Thyroid gland (tissue), 4 donors: Measurements from ENCODE around the gene AP1B1. TPM values are rescaled to one million over a fixed set of nuclear protein-coding genes. Genes with fewer than 3 reads are reported as not detected.
A peak's percentile ranks its signal among the peaks of the same experiment; 100 is the strongest.
"Not testable (repeated sequence)": the region's sequence is repeated elsewhere in the genome, so short reads cannot be mapped to it uniquely, and the experiment has no call there.

ENCODE experiments used
- DNase-seq, 2 donors: peaks; one replicate each; pipeline ENCODE4 v3.0.0-alpha.2; 2019
- H3K27ac ChIP-seq, 3 donors: fragments of 200-600 bp; sonication (generic); 1 replicate in 2 of 3; 2 replicates in 1 of 3; pipeline ENCODE4 v1.5.1; 2016 to 2019; ENCODE audit warnings: mild to moderate bottlenecking in 1 of 3, moderate library complexity in 1 of 3
- H3K27me3 ChIP-seq: fragments of 200-600 bp; sonication (generic); one replicate; pipeline ENCODE4 v1.5.1; 2019
- H3K36me3 ChIP-seq, 2 donors: fragments of 200-600 bp; sonication (generic); one replicate each; pipeline ENCODE4 v1.5.1; 2016 to 2019
- H3K4me1 ChIP-seq, 2 donors: fragments of 200-600 bp; sonication (generic); one replicate each; pipeline ENCODE4 v1.5.1; 2017 to 2019
- H3K4me3 ChIP-seq, 3 donors: fragments of 200-600 bp; sonication (generic); replicated peaks in 1 of 3; 1 replicate in 2 of 3; 2 replicates in 1 of 3; pipeline ENCODE4 v1.5.1; 2016; ENCODE audit warnings: mild to moderate bottlenecking in 1 of 3
- H3K9me3 ChIP-seq: fragments of 200-600 bp; sonication (generic); one replicate; pipeline ENCODE4 v1.5.1; 2017
- POLR2A ChIP-seq, 2 donors: fragments of 450-650 bp; IDR thresholded peaks; one replicate each; pipeline ENCODE4 v1.6.1; 2017; ENCODE audit warnings: antibody characterized with exemption in 2 of 2, mild to moderate bottlenecking in 2 of 2, moderate library complexity in 1 of 2
- WGBS, 2 donors: methylation state at CpG; one replicate each; pipeline ENCODE4 v1.1.5; 2017; 5-methylcytosine and 5-hydroxymethylcytosine counted together
- intact Hi-C: fragments of 100-400 bp; cut with DNase I; formaldehyde crosslinking; loops from one replicate; pipeline ENCODE4 v1.15.1; 2023
- total RNA-seq, 4 donors: library from RNA; depleted of rRNA; stranded (reverse); fragments of >200 nt; gene quantifications; one replicate each; pipeline ENCODE4 v1.2.3, GENCODE V29; 2016
- TF ChIP-seq, protein P1 (sequence below), 6 experiments: fragments of 200-600 bp in 3 of 6; fragments of 450-650 bp in 3 of 6; sonication (generic) in 3 of 6; IDR thresholded peaks; one replicate each; pipeline ENCODE4 v1.5.1; 2016 to 2019; ENCODE audit warnings: antibody characterized with exemption in 6 of 6, mild to moderate bottlenecking in 2 of 6, inconsistent platforms in 1 of 6, moderate library complexity in 1 of 6

Gene AP1B1
- total RNA-seq, 4 donors from 2014 or later: 45.0 to 103 (median 91.4) TPM

DNA sequence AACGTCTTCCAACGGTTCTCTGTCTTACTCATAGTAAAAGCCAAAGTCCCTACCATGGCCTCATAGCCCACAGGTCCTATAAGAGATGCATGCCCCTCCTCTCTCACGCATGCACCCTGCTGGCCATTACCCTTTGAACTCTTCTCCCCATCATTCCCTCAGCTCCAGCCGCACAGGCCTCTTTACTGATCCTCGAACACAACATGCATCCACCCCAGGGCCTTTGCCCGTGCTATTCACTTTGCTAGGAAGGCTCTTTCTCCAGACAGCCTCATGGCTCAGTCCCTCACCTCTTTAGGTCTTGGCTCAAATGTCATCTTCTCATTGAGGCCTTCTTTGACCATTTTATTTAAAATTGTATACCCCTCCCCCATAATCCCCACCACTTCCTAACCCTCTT lies 7.5 kb downstream of the AP1B1 start:
- Histone ChIP-seq H3K9me3 (no peaks in the 10 kb centered on the region), H3K27ac (no peak overlapping the region), H3K36me3 (no peaks in the 10 kb centered on the region), H3K27me3 (no peaks in the 10 kb centered on the region), H3K4me3 (no peak overlapping the region), H3K4me1 (peaks cover 7 to 15% of the 10 kb centered on the region in 2 donors)
- intact Hi-C loops: loop anchor here (10.0 kb wide), 1 partner anchor 66 kb away; the partner anchor contains the start of gene RASL10A
- TF ChIP-seq POLR2A (IDR thresholded peaks at IDR 0.05): no peak
- TF ChIP-seq, protein P1, sequence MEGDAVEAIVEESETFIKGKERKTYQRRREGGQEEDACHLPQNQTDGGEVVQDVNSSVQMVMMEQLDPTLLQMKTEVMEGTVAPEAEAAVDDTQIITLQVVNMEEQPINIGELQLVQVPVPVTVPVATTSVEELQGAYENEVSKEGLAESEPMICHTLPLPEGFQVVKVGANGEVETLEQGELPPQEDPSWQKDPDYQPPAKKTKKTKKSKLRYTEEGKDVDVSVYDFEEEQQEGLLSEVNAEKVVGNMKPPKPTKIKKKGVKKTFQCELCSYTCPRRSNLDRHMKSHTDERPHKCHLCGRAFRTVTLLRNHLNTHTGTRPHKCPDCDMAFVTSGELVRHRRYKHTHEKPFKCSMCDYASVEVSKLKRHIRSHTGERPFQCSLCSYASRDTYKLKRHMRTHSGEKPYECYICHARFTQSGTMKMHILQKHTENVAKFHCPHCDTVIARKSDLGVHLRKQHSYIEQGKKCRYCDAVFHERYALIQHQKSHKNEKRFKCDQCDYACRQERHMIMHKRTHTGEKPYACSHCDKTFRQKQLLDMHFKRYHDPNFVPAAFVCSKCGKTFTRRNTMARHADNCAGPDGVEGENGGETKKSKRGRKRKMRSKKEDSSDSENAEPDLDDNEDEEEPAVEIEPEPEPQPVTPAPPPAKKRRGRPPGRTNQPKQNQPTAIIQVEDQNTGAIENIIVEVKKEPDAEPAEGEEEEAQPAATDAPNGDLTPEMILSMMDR (IDR thresholded peaks at IDR 0.05): no peak
- WGBS, 2 donors: 89 to 94% methylated on average over 6 of the region's 6 CpGs
- no peak for DNase-seq

- 94 to 96% methylated on average over 6 of the region's 6 CpGs for WGBS, 2 donors
- H3K27me3 ChIP-seq: no peaks in the 10 kb centered on the region
- H3K4me3 ChIP-seq: no peak overlapping the region
- no peaks in the 10 kb centered on the region for H3K36me3 ChIP-seq
- DNase-seq: no peak
- intact Hi-C loops: loop anchor here (10.0 kb wide), 1 partner anchor 65 kb away; the partner anchor contains the start of gene RASL10A
- H3K27ac ChIP-seq: no peak overlapping the region
- TF ChIP-seq, protein P1 (IDR thresholded peaks at IDR 0.05): no peak
- TF ChIP-seq POLR2A (IDR thresholded peaks at IDR 0.05): no peak
- H3K4me1 ChIP-seq: peaks cover 1 to 11% of the 10 kb centered on the region in 2 donors
- H3K9me3 ChIP-seq: no peaks in the 10 kb centered on the region
Observed at GRCh38 chr22:29380032-29380781, 8.2 kb downstream of the AP1B1 start.

- DNase-seq: no peak
- Histone ChIP-seq H3K36me3 (no peaks in the 10 kb centered on the region), H3K27ac (no peak overlapping the region), H3K4me3 (no peak overlapping the region), H3K27me3 (no peaks in the 10 kb centered on the region), H3K9me3 (no peaks in the 10 kb centered on the region), H3K4me1 (peaks cover 0 to 10% of the 10 kb centered on the region in 2 donors)
- 89 to 93% methylated on average over 7 of the region's 7 CpGs for WGBS, 2 donors
- no peak for TF ChIP-seq POLR2A (IDR thresholded peaks at IDR 0.05)
- TF ChIP-seq, protein P1 (IDR thresholded peaks at IDR 0.05): no peak
- intact Hi-C loops: no loop called here
Observed at GRCh38 chr22:29379258-29379657, 9.1 kb downstream of the AP1B1 start.

- Histone ChIP-seq H3K27me3 (no peaks in the 10 kb centered on the region), H3K9me3 (no peaks in the 10 kb centered on the region), H3K36me3 (no peaks in the 10 kb centered on the region), H3K4me3 (no peak overlapping the region), H3K27ac (peak overlapping the region in 1 of 3 donors; percentile 21), H3K4me1 (peaks cover 0 to 8% of the 10 kb centered on the region in 2 donors)
- whole genome bisulfite sequencing, 2 donors: 44 to 72% methylated on average over 4 to 7 of the region's 7 CpGs
- intact Hi-C loops: no loop called here
- TF ChIP-seq, protein P1 (IDR thresholded peaks at IDR 0.05): no peak
- TF ChIP-seq POLR2A (IDR thresholded peaks at IDR 0.05): no peak
- DNase-seq: peak; percentile 29 to 58
Observed at GRCh38 chr22:29377979-29378378, 10.4 kb downstream of the AP1B1 start.

DNA sequence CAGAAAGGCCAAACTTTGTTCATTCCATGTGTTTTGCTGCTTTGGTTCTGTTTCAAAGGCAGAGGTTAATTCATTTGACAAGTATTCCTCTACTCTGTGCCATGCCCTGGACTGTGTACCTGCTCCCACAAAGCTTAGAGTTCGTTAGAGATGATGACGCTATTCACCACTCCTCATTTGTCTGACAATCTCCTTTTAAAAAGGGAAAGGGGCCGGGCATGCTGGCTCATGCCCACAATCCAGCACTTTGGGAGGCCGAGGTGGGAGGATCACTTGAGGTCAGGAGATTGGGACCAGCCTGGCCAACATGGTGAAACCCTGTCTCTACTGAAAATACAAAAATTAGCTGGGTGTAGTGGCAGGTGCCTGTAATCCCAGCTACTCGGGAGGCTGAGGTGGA lies 11.7 kb downstream of the AP1B1 start:
- H3K4me3 ChIP-seq, H3K9me3 ChIP-seq, H3K4me1 ChIP-seq, DNase-seq, H3K27me3 ChIP-seq, intact Hi-C loops, H3K36me3 ChIP-seq, H3K27ac ChIP-seq: not testable (repeated sequence)
- WGBS, 2 donors: 92 to 96% methylated on average over 5 of the region's 5 CpGs
